SKM-1 treated with dmso at 0.1 percent for 144 hours (cell line): ENCODE data around the gene RACGAP1.

ENCODE experiments used
- DNase-seq: peaks from one replicate; lab custom pipeline; 2025; ENCODE audit not compliant: unreplicated experiment; lab: John Stamatoyannopoulos, UW

Gene RACGAP1

DNA sequence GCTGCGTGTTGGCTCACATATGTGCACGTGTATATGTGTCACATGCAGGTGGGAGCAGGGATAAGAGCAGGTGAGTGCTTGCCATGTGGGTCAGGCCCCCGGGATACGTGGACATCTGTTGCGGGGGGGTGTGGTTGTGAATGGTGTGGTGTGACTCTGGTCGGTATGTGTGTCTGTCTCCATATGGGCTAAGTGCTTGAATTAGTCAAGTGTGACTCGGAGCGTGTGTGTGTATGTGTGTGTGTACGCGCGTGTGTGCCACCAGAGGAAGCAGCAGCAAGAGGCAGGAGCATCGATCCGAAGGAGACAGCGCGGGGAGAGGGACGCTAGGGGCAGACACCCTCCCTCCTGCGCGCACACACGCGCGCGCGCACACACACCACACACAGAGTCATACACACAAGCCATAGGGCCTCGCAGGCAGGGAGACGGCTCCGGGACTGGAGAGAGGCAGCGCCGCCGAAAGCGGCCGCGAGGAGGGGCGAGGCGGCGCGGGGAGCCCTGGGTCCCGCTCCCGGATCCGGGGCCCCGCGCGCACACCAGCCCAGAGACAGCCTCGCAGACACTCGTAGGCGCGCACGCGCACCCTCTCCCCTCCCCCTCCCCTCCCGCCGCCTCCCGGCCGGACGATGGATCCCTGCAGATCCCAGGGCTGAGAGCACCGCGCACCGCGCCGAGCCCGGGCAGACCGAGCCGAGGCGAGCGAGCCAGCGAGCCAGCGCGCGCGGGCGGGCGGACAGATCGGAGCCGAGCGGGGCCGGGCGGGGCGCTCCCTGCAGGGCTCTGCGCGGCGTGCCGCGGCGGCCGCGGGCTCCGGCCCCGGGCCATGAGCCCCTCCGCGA, 31.9 kb upstream of the RACGAP1 start, which contains the start of gene ASIC1:
ASIC1 (plus strand) TSS at position 597 of the 842 bp plus-strand sequence. CDS start 1,171 bp downstream, outside the sequence.
- DNase-seq, result no peak

- no peak for DNase-seq
These were observed 31.3 kb upstream of the RACGAP1 start for GRCh38 chr12:50056639-50056976.

GRCh38 chr12:50055831-50056638, 30.7 kb upstream of the RACGAP1 start:
- DNase-seq, result no peak

DNA sequence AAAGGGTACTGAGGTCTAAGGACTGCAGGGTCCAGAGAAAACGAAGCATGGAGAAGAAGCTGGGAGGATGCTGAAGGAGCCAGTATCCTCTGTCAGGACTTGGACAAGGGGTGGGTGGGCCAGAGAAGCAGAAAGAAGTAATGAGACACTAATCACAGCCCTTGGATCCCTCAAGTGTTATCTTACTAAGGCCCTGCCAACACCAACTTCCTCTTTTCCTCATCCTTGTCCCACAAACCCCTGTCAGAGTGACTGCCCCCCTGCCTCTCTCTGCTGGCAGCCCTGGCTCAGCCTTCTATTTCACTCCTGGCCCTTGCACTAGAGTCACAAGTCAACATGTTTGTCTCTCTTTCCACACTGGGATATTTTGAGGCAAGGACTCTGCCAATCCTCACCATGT, 28.3 kb upstream of the RACGAP1 start:
- DNase-seq, result no peak

GRCh38 chr12:50052964-50053363, 27.7 kb upstream of the RACGAP1 start:
- no peak for DNase-seq

DNA sequence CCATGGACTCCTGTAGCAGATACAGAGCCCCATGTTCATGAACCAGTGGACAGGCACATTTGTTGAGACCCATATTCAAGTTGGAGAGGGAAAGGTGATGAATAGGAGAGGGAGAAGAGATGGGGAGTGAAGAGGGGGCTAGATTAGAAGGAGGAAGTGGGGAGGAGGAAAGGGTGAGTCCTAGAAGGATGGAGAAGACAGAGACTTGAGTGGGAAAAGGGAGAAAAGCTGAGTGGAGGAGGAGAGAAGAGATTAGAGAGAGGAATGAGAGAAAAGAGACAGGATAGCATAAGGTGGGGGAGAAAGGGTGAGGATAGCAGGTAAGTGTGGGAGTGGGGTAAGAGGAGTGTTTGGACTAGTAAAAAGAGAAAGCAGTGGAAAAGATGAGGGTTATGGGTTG, 27.2 kb upstream of the RACGAP1 start:
- DNase-seq, result no peak

GRCh38 chr12:50051101-50051806, 26.0 kb upstream of the RACGAP1 start:
- no peak for DNase-seq

DNA sequence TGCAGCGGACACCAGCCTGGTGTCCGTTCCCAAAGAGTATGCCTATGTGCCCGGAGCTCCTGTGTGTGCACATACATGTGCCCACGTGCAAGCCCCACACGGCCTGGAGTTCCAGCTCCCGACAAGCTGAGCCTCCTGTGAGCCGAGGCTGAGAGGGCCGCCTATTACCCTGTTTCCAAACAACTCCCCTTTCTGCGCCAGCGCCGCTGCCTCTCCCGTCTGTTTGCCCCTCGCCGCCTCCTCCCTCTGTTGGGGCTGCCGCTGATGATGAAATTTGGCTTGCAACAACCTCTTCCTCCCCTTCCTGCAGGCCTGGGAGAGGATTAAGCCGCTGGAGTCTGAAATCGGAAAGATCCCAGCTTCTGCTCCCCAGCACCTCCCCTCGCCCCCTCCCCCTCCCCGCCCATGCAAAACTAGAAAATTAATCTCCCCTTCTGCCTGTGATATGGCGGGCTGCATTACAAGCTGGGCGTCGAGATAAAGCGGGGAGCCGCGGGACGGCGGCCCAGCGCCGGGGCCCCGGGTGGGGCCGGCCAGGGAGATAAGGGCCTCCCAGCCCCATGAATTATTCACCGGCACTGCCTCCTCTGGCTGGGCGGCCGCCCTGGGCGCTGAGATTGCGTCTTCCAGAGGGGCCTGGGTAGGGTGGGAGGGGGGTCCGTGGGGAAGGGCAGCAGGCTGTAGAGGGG, 25.3 kb upstream of the RACGAP1 start:
- DNase-seq, result peak; percentile 21

DNA sequence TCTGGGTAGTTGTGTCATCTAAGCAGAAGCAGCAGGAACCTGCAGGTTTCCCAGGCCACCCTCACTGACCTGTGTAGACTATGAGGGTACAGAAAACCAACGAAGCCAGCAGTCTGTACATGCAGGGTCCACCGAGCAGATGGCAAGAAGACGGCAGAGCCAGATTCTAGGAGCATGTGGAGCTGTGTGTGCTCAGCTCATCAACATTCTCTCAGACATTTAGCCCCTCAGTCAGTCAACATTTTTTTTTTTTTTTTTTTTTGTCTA, 24.8 kb upstream of the RACGAP1 start:
- DNase-seq, result no peak

DNA sequence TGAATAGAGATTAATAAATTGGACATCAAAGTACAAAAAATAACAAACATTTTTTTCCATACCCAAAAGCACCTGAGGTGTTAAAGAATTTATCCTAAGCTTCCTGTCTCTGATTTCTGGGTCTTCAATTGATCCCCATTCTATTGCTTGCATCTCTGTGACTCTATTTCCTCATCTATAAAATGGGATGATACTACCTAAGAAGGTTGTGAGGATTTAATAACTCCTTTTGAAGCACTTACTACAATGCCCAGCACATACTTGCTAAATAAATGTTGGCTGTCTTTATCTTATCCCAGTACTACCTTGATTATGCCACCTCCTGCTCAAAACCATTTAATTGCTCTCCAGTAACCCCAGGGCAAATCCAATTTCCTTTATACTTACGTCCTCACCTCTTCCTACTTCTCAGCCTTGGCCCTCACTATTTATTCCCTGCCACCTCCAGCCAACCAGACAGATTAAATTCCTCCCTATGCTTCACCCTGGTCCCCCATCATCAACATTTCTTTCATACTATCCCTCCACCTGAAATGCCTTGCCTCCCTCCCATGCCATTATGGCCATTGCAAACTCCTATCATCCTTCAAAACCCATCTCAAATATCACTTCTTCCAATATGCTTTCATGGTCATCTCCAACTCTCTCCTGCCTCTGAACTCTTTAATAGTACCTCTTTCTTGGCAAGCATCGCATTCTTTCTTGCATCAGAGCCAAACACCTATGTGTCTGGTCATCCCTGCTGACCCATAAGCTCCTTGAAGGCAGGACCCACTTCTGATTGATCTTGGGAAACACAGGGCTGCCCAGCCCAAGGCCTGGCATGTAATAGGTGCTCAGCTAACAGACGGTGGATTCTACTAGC, 24.2 kb upstream of the RACGAP1 start:
- DNase-seq, result no peak

DNA sequence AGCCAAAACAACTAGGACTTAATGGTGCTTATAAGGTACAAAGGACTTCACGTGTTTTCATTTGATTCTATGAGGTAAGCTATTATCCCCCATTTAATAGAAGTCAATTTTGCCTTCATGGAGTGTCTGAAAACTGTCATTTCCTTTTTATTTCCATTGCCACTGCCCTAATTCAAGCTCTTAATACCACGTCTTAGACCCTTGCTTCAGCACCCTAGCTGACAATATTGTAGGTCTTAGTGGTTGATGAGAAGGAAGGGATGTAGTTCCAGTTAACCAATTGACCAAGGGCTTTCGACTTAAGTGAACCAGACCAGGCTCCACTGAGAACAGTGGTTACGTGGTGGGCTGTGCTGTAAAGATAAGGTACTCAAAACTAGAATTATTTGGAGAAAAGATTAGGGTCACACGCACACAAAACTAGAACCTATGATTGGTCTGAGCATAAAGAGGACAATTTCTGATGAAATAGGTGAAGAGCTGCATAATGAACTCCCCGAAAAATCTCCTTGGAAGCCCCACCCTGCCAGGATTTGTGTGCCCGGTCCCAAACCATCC, 22.5 kb upstream of the RACGAP1 start:
- DNase-seq, result no peak

- no peak for DNase-seq
These were observed 18.6 kb upstream of the RACGAP1 start for GRCh38 chr12:50043854-50044253.

DNA sequence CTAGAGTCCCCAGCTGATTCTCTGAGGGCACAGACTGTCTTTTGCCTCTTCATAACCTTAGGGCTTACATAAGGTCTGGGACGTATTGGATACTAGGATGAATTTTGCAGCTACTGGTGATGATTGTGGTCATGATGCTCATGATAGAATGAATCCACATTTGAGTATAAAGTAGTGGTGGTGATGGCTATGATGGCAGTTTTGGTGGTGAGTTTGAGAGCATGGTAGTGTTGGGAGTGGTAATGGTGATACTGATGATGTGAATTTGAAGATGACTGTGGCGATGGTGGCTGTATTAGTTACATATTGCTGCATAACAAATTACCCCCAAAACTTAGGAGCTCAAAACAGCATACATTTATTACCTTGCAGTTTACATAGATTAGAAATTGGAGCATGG, 18.0 kb upstream of the RACGAP1 start:
- DNase-seq, result no peak

DNA sequence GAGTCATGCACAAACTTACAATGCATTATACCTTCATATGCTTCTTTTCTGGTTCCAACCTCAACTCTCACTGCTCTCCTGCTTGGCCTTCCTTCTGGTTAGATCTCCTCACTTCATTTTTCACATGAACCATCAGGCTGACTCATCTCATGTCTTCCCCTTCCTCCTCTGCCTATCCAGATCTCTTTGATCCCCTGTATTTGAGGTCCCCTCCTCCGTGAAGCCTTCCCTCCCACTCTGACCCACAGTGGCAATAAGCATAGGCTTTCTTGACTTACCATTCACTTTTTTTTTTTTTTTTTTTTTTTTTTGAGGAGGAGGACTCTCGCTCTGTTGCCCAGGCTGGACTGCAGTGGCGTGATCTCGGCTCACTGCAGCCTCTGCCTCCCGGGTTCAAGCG, 17.4 kb upstream of the RACGAP1 start:
- no peak for DNase-seq

DNA sequence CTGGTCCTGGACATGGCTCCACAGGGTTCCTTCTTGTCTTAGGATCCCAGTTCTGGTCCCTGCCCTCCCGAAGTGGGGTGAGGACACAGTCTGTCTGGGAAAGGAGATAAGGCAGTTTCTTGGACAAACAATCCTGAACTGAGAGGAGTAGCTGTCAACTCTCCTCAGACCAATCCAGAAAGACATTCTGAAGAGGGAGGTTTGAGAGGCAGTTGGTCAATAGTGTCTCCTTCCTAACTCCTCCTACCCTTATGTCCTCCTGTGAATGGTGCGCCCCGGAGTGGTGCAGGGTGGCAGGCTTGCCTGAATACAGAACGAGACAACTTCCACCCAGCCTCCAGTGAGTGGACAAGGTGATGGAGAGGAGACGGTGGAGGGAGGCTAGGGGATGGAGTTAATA, 16.7 kb upstream of the RACGAP1 start:
- DNase-seq, result no peak

DNA sequence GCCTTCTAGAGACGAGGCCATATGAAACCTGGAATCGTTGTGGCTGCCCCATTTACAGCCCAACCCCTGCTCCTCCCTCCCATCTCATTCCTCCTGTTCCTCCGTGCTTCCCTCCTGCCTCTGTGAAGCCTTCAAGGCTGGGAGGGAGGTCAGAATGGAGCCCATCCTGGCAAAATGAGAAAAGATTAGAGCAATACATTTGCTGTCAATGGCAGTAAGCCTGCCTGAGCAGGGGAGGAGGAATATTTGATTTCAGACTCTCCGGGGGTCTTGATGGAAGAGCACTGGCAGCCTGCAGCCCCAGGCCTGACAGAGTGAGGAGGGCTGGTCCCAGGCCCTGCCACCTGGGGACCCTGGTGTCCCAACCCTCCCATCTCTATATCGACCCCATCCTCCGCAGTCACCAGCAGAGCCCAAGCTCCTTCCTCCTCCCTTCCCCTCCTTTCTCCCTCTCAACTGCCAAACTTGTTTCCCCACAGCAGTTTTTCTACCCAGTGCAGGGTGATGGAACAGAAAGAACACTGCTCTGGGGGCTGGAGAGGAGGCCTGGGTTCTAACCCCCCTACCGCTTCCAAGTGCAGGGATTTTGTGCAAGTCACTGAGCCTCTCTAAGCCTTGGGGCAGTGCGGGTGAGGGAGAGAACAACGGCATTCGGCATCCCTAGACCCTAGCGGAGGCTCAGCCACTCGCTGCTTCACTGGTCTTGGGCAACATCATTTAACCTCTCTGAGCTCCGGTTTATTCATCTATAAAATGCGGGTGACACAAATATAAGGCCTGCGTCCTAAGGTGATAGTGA, 16.0 kb upstream of the RACGAP1 start:
- DNase-seq, result no peak

GRCh38 chr12:50040657-50041056, 15.4 kb upstream of the RACGAP1 start:
- DNase-seq, result no peak

DNA sequence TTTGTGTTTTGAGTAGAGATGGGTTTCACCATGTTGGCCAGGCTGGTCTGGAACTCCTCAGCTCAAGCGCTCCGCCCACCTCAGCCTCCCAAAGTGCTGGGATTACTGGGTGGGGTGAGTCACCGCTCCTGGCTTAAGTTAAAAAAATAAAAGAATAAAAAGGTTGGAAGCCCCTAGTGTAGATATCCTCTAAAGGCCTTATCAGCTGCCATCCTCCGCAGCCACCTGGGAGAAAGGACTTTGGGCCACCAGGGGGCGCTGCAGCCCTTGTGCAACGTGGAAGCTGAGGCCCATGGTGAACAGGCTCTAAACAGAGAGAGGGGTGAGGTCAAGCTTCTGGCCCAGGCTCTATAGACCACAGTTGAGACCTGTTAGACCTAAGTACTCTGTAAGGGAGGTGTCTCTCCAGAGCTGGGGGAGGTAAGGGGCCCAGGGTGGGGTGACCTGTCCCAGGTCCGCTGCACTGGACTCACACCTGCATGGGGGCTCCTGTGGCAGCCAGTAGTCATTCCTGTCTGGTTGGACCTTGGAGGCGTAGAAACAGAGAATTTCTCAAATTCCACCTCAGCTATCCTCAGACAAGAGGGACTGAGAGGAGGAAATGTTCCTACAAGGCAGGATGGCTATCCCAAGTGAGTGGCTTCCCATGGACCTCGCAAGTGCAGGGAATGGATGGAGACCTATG, 14.0 kb upstream of the RACGAP1 start:
- peak; percentile 8 for DNase-seq

DNA sequence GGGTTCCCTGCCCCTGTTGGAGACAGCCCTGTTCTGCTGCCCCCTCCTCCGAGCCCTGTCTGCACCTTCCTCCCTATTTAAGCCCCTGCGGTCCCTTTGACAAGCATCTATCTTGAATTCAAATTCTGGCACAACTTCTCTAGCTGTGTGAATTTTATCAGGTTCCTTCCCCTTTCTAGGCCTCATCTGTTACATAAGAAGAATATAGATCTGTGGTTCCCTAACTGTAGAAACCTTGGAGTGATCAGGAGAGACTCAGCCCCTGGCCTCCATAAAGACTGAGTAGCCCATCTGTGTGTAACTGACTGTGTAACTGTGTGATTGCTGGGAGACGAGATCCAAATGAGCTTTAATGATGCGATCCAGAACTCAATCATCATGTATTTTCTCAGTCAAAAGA, 13.0 kb upstream of the RACGAP1 start:
- peak; percentile 19 for DNase-seq
